Right lobe of liver (tissue), 4 donors: ENCODE measurements around the gene JUN.

ENCODE experiments used
- CTCF ChIP-seq, 4 donors: fragments of 200-600 bp in 3 of 4; fragments of 450-650 bp in 1 of 4; IDR thresholded peaks; one replicate each; pipeline versions ENCODE4 v1.5.1 to v1.8.0; 2016 to 2022; ENCODE audit warnings: antibody characterized with exemption in 4 of 4, mild to moderate bottlenecking in 2 of 4
- POLR2A ChIP-seq: fragments of 450-650 bp; IDR thresholded peaks from one replicate; pipeline ENCODE4 v1.6.1; 2017; ENCODE audit warnings: antibody characterized with exemption, mild to moderate bottlenecking
- donor health status: DM: no; HTN: no; CAD: no.
- donor health status: DM: no; HTN: no; CAD: no.
- donor health status: DM: no; HTN: yes; CAD: no.

- no peak for TF ChIP-seq CTCF (IDR thresholded peaks at IDR 0.05)
- peak; percentile 56 for TF ChIP-seq POLR2A
Measured at GRCh38 chr1:58773406-58773840, 10.4 kb downstream of the JUN start.
